ENCODE results near the gene PIM2. TPM values are rescaled to one million over a fixed set of nuclear protein-coding genes. Genes with fewer than 3 reads are reported as not detected.
A peak's percentile ranks its signal among the peaks of the same experiment; 100 is the strongest.

PIM2 gene
- total and polyA plus RNA-seq, 7 donors = 2.4 to 42.0 (median 6.6) TPM

GRCh38 chrX:48937054-48937907 is 18.5 kb upstream of the PIM2 start:
- H3K27me3 ChIP-seq = no peaks in the 10 kb centered on the region
- WGBS, 2 donors = 28 to 65% methylated on average over 9 of the region's 9 CpGs
- TF ChIP-seq, protein P1, sequence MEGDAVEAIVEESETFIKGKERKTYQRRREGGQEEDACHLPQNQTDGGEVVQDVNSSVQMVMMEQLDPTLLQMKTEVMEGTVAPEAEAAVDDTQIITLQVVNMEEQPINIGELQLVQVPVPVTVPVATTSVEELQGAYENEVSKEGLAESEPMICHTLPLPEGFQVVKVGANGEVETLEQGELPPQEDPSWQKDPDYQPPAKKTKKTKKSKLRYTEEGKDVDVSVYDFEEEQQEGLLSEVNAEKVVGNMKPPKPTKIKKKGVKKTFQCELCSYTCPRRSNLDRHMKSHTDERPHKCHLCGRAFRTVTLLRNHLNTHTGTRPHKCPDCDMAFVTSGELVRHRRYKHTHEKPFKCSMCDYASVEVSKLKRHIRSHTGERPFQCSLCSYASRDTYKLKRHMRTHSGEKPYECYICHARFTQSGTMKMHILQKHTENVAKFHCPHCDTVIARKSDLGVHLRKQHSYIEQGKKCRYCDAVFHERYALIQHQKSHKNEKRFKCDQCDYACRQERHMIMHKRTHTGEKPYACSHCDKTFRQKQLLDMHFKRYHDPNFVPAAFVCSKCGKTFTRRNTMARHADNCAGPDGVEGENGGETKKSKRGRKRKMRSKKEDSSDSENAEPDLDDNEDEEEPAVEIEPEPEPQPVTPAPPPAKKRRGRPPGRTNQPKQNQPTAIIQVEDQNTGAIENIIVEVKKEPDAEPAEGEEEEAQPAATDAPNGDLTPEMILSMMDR (IDR thresholded peaks at IDR 0.05) = no peak
- TF ChIP-seq POLR2A (IDR thresholded peaks at IDR 0.05) = no peak
- no peak for TF ChIP-seq POLR2AphosphoS5 (IDR thresholded peaks at IDR 0.05)
- no peak for TF ChIP-seq EP300 (IDR thresholded peaks at IDR 0.05)
- peak overlapping the region in 2 of 4 donors; percentile 45 to 50 for H3K27ac ChIP-seq
- H3K36me3 ChIP-seq = peaks cover 0 to 25% (median 6%) of the 10 kb centered on the region in 4 donors
- no peak overlapping the region for H3K4me3 ChIP-seq
- no peak for DNase-seq
- H3K9me3 ChIP-seq = no peaks in the 10 kb centered on the region
- intact Hi-C loops (cut with DNase I) = no loop called here
- H3K4me1 ChIP-seq = peaks cover 0 to 13% (median 3%) of the 10 kb centered on the region in 4 donors

GRCh38 chrX:48936429-48937053 is 17.7 kb upstream of the PIM2 start:
- peaks cover 0 to 29% (median 6%) of the 10 kb centered on the region in 4 donors for H3K36me3 ChIP-seq
- intact Hi-C loops (cut with DNase I) = no loop called here
- peaks cover 0 to 13% (median 3%) of the 10 kb centered on the region in 4 donors for H3K4me1 ChIP-seq
- DNase-seq = no peak
- peak overlapping the region in 2 of 4 donors; percentile 45 to 50 for H3K27ac ChIP-seq
- no peaks in the 10 kb centered on the region for H3K9me3 ChIP-seq
- WGBS, 2 donors = 88 to 90% methylated on average over 8 of the region's 8 CpGs
- no peaks in the 10 kb centered on the region for H3K27me3 ChIP-seq
- TF ChIP-seq, protein P1 (IDR thresholded peaks at IDR 0.05) = no peak
- TF ChIP-seq POLR2A (IDR thresholded peaks at IDR 0.05) (no peak), POLR2AphosphoS5 (IDR thresholded peaks at IDR 0.05) (no peak), EP300 (IDR thresholded peaks at IDR 0.05) (no peak)
- H3K4me3 ChIP-seq = no peak overlapping the region

GRCh38 chrX:48935301-48935670 is 16.5 kb upstream of the PIM2 start:
- Histone ChIP-seq H3K4me1 (peaks cover 0 to 13% (median 3%) of the 10 kb centered on the region in 4 donors), H3K27ac (no peak overlapping the region), H3K9me3 (no peaks in the 10 kb centered on the region), H3K36me3 (peaks cover 0 to 33% (median 6%) of the 10 kb centered on the region in 4 donors), H3K27me3 (no peaks in the 10 kb centered on the region), H3K4me3 (no peak overlapping the region)
- DNase-seq = no peak
- WGBS, 2 donors = 95% methylated on average over 1 of the region's 1 CpG
- TF ChIP-seq, protein P1 (IDR thresholded peaks at IDR 0.05) = no peak
- TF ChIP-seq POLR2AphosphoS5 (IDR thresholded peaks at IDR 0.05) (no peak), EP300 (IDR thresholded peaks at IDR 0.05) (no peak), POLR2A (IDR thresholded peaks at IDR 0.05) (no peak)
- intact Hi-C loops (cut with DNase I) = no loop called here

GRCh38 chrX:48934581-48935300 is 15.9 kb upstream of the PIM2 start:
- intact Hi-C loops (cut with DNase I) = no loop called here
- no peak overlapping the region for H3K4me3 ChIP-seq
- H3K4me1 ChIP-seq = peaks cover 0 to 13% (median 3%) of the 10 kb centered on the region in 4 donors
- peaks cover 0 to 33% (median 6%) of the 10 kb centered on the region in 4 donors for H3K36me3 ChIP-seq
- DNase-seq = no peak
- 79 to 84% methylated on average over 7 of the region's 7 CpGs for WGBS, 2 donors
- H3K27ac ChIP-seq = no peak overlapping the region
- H3K27me3 ChIP-seq = no peaks in the 10 kb centered on the region
- TF ChIP-seq, protein P1 (IDR thresholded peaks at IDR 0.05) = no peak
- TF ChIP-seq POLR2A (IDR thresholded peaks at IDR 0.05) (no peak), EP300 (IDR thresholded peaks at IDR 0.05) (no peak), POLR2AphosphoS5 (IDR thresholded peaks at IDR 0.05) (no peak)
- no peaks in the 10 kb centered on the region for H3K9me3 ChIP-seq

Measured in sigmoid colon (tissue), 7 donors.